Sigmoid colon (tissue), 7 donors: ENCODE results near the gene EPHB4. TPM values are rescaled to one million over a fixed set of nuclear protein-coding genes. Genes with fewer than 3 reads are reported as not detected.
A peak's percentile ranks its signal among the peaks of the same experiment; 100 is the strongest.

Source experiments
- DNase-seq: peaks from one replicate; pipeline ENCODE4 v3.0.0-alpha.2; 2019
- H3K27ac ChIP-seq, 4 donors: fragments of 200-600 bp; sonication (generic); one replicate each; pipeline ENCODE4 v1.5.1; 2016 to 2019; ENCODE audit warnings: mild to moderate bottlenecking in 1 of 4
- H3K27me3 ChIP-seq, 3 donors: fragments of 200-600 bp; sonication (generic); one replicate each; pipeline ENCODE4 v1.5.1; 2019; ENCODE audit warnings: mild to moderate bottlenecking in 1 of 3
- H3K36me3 ChIP-seq, 4 donors: fragments of 200-600 bp; sonication (generic); one replicate each; pipeline ENCODE4 v1.5.1; 2016 to 2019
- H3K4me1 ChIP-seq, 4 donors: fragments of 200-600 bp; sonication (generic); one replicate each; pipeline ENCODE4 v1.5.1; 2017 to 2019
- H3K4me3 ChIP-seq, 4 donors: fragments of 200-600 bp; sonication (generic); one replicate each; pipeline ENCODE4 v1.5.1; 2017 to 2019; ENCODE audit warnings: mild to moderate bottlenecking in 2 of 4, moderate library complexity in 1 of 4
- H3K9me3 ChIP-seq, 4 donors: fragments of 200-600 bp in 3 of 4; sonication (generic) in 3 of 4; one replicate each; pipeline versions ENCODE4 v1.5.1 to v1.6.1; 2013 to 2019
- CTCF ChIP-seq, 4 experiments: fragments of 450-650 bp in 3 of 4; fragments of 200-600 bp in 1 of 4; IDR thresholded peaks; one replicate each; pipeline ENCODE4 v1.5.1; 2016 to 2019; ENCODE audit warnings: antibody characterized with exemption in 4 of 4, mild to moderate bottlenecking in 3 of 4, moderate library complexity in 2 of 4
- EP300 ChIP-seq, 4 donors: sonication (generic); formaldehyde crosslinking; IDR thresholded peaks; one replicate each; pipeline ENCODE4 v1.6.1; 2017; ENCODE audit warnings: antibody characterized with exemption in 4 of 4
- POLR2A ChIP-seq, 2 donors: fragments of 450-650 bp; IDR thresholded peaks; one replicate each; pipeline ENCODE4 v1.6.1; 2016; ENCODE audit warnings: antibody characterized with exemption in 2 of 2, mild to moderate bottlenecking in 2 of 2, moderate library complexity in 2 of 2
- POLR2AphosphoS5 ChIP-seq, 4 donors: sonication (generic); formaldehyde crosslinking; IDR thresholded peaks; one replicate each; pipeline ENCODE4 v1.6.1; 2017; ENCODE audit warnings: antibody characterized with exemption in 4 of 4
- WGBS, 2 donors: extraction: QIAGEN DNeasy Blood & Tissue Kit; methylation state at CpG; one replicate each; pipeline ENCODE4 v1.1.7; 2013; 5-methylcytosine and 5-hydroxymethylcytosine counted together
- intact Hi-C: fragments of 100-400 bp; cut with DNase I; formaldehyde crosslinking; loops from one replicate; pipeline ENCODE4 v1.15.1; 2023
- polyA plus RNA-seq, 3 donors: library from polyadenylated mRNA; stranded (reverse); fragments of 200-250 nt; gene quantifications; one replicate each; pipeline ENCODE4 v1.2.3, GENCODE V29; 2013
- total RNA-seq, 4 donors: library from RNA; depleted of rRNA; stranded (reverse); fragments of >200 nt; gene quantifications; one replicate each; pipeline ENCODE4 v1.1.0, GENCODE V29; 2016
- donor health status: healthy with polysubstance abuse.
- donor health status: Bipolar disorder and iron deficiency.
- donor health status: healthy.

Gene EPHB4
- total and polyA plus RNA-seq, 7 donors = 5.1 to 35.5 (median 27.3) TPM

- Histone ChIP-seq H3K4me1 (peaks cover 0 to 34% (median 33%) of the 10 kb centered on the region in 4 donors), H3K36me3 (peaks cover 22 to 25% (median 23%) of the 10 kb centered on the region in 4 donors), H3K27me3 (no peaks in the 10 kb centered on the region), H3K9me3 (no peaks in the 10 kb centered on the region), H3K27ac (peak overlapping the region; percentile 85 to 92 (median 88)), H3K4me3 (peak overlapping the region; percentile 74 to 84 (median 80))
- TF ChIP-seq POLR2AphosphoS5 (IDR thresholded peaks at IDR 0.05) (no peak), POLR2A (IDR thresholded peaks at IDR 0.05) (no peak), CTCF (IDR thresholded peaks at IDR 0.05) (no peak), EP300 (IDR thresholded peaks at IDR 0.05) (no peak)
- intact Hi-C loops = loop anchor here (1.0 to 2.0 kb wide), 2 partner anchors 24 to 26 kb away; partner anchors contain the start of gene SLC12A9
- WGBS, 2 donors = 1 to 2% methylated on average over 71 of the region's 71 CpGs
- no peak for DNase-seq
These were observed 601 bp downstream of the EPHB4 start for GRCh38 chr7:100826514-100827329.

- peak overlapping the region; percentile 74 to 84 (median 80) for H3K4me3 ChIP-seq
- H3K27me3 ChIP-seq = no peaks in the 10 kb centered on the region
- no peak for DNase-seq
- H3K4me1 ChIP-seq = peaks cover 0 to 34% (median 33%) of the 10 kb centered on the region in 4 donors
- H3K27ac ChIP-seq = peak overlapping the region; percentile 85 to 92 (median 88)
- intact Hi-C loops = loop anchor here (1.0 to 2.0 kb wide), 2 partner anchors 23 to 26 kb away; partner anchors contain the start of gene SLC12A9
- H3K9me3 ChIP-seq = no peaks in the 10 kb centered on the region
- 4 to 19% methylated on average over 17 of the region's 17 CpGs for WGBS, 2 donors
- peaks cover 26 to 32% (median 29%) of the 10 kb centered on the region in 4 donors for H3K36me3 ChIP-seq
- TF ChIP-seq POLR2A (IDR thresholded peaks at IDR 0.05) = no peak
These were observed 1.4 kb downstream of the EPHB4 start for GRCh38 chr7:100825751-100826513.

DNA sequence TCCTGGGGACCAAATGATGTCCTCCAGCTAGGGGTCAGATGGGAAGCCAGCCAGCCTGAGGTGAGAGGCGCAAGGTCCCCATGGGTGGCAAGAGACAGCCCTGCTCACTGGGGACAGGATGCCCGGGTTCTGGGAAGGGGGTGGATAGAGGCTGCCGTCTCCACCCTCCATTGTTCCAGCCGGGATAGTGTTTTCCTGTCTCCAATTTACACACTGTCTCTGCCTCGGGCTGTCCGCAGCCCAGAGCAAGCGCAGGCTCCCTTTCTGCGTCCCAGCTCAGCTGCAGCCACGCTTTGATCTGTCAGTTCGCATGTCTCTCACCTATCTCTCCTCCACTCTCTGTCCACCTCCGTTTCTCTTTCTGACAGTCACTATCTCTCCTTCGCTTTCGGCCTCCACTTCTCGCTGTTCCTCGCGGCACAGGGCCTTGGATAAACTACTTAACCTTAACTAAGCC, 2.1 kb downstream of the EPHB4 start:
- TF ChIP-seq EP300 (IDR thresholded peaks at IDR 0.05) (no peak), CTCF (IDR thresholded peaks at IDR 0.05) (no peak), POLR2A (IDR thresholded peaks at IDR 0.05) (no peak), POLR2AphosphoS5 (IDR thresholded peaks at IDR 0.05) (peak in 1 of 4 donors; percentile 12)
- Histone ChIP-seq H3K4me3 (peak overlapping the region; percentile 74 to 84 (median 80)), H3K36me3 (peaks cover 26 to 38% (median 33%) of the 10 kb centered on the region in 4 donors), H3K27ac (peak overlapping the region; percentile 85 to 92 (median 88)), H3K9me3 (no peaks in the 10 kb centered on the region), H3K27me3 (no peaks in the 10 kb centered on the region), H3K4me1 (peaks cover 0 to 34% (median 33%) of the 10 kb centered on the region in 4 donors)
- 11 to 46% methylated on average over 16 of the region's 16 CpGs for WGBS, 2 donors
- DNase-seq = no peak
- intact Hi-C loops = no loop called here

GRCh38 chr7:100824499-100825214, 2.7 kb downstream of the EPHB4 start:
- no peak for DNase-seq
- H3K27me3 ChIP-seq = no peaks in the 10 kb centered on the region
- H3K9me3 ChIP-seq = no peaks in the 10 kb centered on the region
- peak overlapping the region; percentile 85 to 92 (median 88) for H3K27ac ChIP-seq
- peaks cover 30 to 44% (median 39%) of the 10 kb centered on the region in 4 donors for H3K36me3 ChIP-seq
- H3K4me3 ChIP-seq = peak overlapping the region; percentile 74 to 84 (median 80)
- intact Hi-C loops = no loop called here
- 32 to 52% methylated on average over 18 of the region's 18 CpGs for WGBS, 2 donors
- no peak for TF ChIP-seq POLR2AphosphoS5 (IDR thresholded peaks at IDR 0.05)
- H3K4me1 ChIP-seq = peaks cover 0 to 34% (median 33%) of the 10 kb centered on the region in 4 donors

- Histone ChIP-seq H3K27me3 (no peaks in the 10 kb centered on the region), H3K9me3 (no peaks in the 10 kb centered on the region), H3K36me3 (peaks cover 34 to 54% (median 45%) of the 10 kb centered on the region in 4 donors), H3K27ac (no peak overlapping the region), H3K4me3 (no peak overlapping the region), H3K4me1 (peaks cover 0 to 33% (median 32%) of the 10 kb centered on the region in 4 donors)
- intact Hi-C loops = no loop called here
- no peak for DNase-seq
- WGBS, 2 donors = 94 to 96% methylated on average over 31 of the region's 31 CpGs
- TF ChIP-seq POLR2A (IDR thresholded peaks at IDR 0.05) = no peak
- no peak for TF ChIP-seq EP300 (IDR thresholded peaks at IDR 0.05)
- TF ChIP-seq CTCF (IDR thresholded peaks at IDR 0.05) = no peak
These were observed 3.8 kb downstream of the EPHB4 start for GRCh38 chr7:100823534-100823933.
